ENCODE results near the gene OAT.

GRCh38 chr10:124415210-124415609, 3.5 kb downstream of the OAT start:
- TF ChIP-seq CTCF (IDR thresholded peaks at IDR 0.05) (no peak), EP300 (IDR thresholded peaks at IDR 0.05) (no peak), POLR2A (IDR thresholded peaks at IDR 0.05) (no peak)
